ENCODE data around the gene USP48. TPM values are rescaled to one million over a fixed set of nuclear protein-coding genes. Genes with fewer than 3 reads are reported as not detected.
A peak's percentile ranks its signal among the peaks of the same experiment; 100 is the strongest.
"Not testable (repeated sequence)": the region's sequence is repeated elsewhere in the genome, so short reads cannot be mapped to it uniquely, and the experiment has no call there.

USP48 gene
- total and polyA plus RNA-seq, 10 donors: 17.5 to 105 (median 82.4) TPM

- peaks cover 21 to 57% (median 44%) of the 10 kb centered on the region in 6 donors for H3K4me1 ChIP-seq
- TF ChIP-seq POLR2A (IDR thresholded peaks at IDR 0.05) (no peak), POLR2AphosphoS5 (IDR thresholded peaks at IDR 0.05) (no peak)
- TF ChIP-seq, protein P1, sequence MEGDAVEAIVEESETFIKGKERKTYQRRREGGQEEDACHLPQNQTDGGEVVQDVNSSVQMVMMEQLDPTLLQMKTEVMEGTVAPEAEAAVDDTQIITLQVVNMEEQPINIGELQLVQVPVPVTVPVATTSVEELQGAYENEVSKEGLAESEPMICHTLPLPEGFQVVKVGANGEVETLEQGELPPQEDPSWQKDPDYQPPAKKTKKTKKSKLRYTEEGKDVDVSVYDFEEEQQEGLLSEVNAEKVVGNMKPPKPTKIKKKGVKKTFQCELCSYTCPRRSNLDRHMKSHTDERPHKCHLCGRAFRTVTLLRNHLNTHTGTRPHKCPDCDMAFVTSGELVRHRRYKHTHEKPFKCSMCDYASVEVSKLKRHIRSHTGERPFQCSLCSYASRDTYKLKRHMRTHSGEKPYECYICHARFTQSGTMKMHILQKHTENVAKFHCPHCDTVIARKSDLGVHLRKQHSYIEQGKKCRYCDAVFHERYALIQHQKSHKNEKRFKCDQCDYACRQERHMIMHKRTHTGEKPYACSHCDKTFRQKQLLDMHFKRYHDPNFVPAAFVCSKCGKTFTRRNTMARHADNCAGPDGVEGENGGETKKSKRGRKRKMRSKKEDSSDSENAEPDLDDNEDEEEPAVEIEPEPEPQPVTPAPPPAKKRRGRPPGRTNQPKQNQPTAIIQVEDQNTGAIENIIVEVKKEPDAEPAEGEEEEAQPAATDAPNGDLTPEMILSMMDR (IDR thresholded peaks at IDR 0.05 in 8 of 11, conservative IDR thresholded peaks at IDR 0.05 in 3 of 11): peak in 5 of 11 experiments; percentile 9 to 36 (median 25)
- intact Hi-C loops (cut with DNase I; ENCODE audit: low total_unique reads): no loop called here
- H3K36me3 ChIP-seq: no peaks in the 10 kb centered on the region
- no peaks in the 10 kb centered on the region for H3K27me3 ChIP-seq (replicated peaks in 1 of 7)
- peak overlapping the region; percentile 95 to 100 (median 100) for H3K27ac ChIP-seq
- H3K4me3 ChIP-seq: peak overlapping the region; percentile 62 to 100 (median 98)
- H3K9me3 ChIP-seq: no peaks in the 10 kb centered on the region
- 0 to 1% (median 0%) methylated on average over 23 to 37 of the region's 37 CpGs for WGBS, 5 donors
- no peak for DNase-seq
Observed at GRCh38 chr1:21782349-21782867, 541 bp downstream of the USP48 start.

DNA sequence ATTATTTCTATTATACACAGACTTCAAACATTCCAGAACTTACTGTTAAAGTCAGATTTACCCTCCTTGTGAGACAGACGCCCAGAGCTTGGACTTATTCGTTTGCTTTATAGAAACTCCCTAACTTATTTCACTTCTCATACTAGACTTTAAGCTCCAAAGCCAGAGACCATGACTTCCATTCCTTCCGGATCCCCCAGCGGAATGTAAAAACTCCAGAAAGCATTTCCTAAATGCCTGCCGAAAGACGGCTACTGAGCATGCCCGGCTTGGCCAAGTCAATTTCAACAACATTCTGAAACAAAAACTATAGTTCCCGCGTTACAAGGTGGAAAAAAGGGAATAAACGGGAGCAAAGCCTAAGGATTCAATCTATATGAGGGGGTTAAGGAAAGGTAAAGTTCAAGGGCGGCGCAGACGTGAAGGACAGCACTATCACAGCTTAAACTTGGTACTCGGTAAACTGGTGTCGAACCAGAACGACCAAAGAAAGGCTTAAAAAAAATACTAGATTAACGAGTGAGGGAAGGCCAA, 1.1 kb downstream of the USP48 start:
- Histone ChIP-seq H3K9me3 (no peaks in the 10 kb centered on the region), H3K27ac (peak overlapping the region; percentile 95 to 100 (median 100)), H3K4me3 (peak overlapping the region; percentile 62 to 100 (median 98)), H3K36me3 (no peaks in the 10 kb centered on the region), H3K4me1 (peaks cover 21 to 62% (median 49%) of the 10 kb centered on the region in 6 donors), H3K27me3 (replicated peaks in 1 of 7) (no peaks in the 10 kb centered on the region)
- DNase-seq: no peak
- 0 to 2% (median 1%) methylated on average over 17 of the region's 17 CpGs for WGBS, 5 donors
- intact Hi-C loops (cut with DNase I; ENCODE audit: low total_unique reads): no loop called here
- TF ChIP-seq POLR2AphosphoS5 (IDR thresholded peaks at IDR 0.05) (no peak), POLR2A (IDR thresholded peaks at IDR 0.05) (no peak)
- TF ChIP-seq, protein P1 (IDR thresholded peaks at IDR 0.05 in 8 of 11, conservative IDR thresholded peaks at IDR 0.05 in 3 of 11): no peak

GRCh38 chr1:21779613-21780521, 3.1 kb downstream of the USP48 start:
- Histone ChIP-seq H3K4me3 (peak overlapping the region in 2 of 8 donors; percentile 89 to 92), H3K27ac (peak overlapping the region in 6 of 8 donors; percentile 17 to 99 (median 96)), H3K36me3 (no peaks in the 10 kb centered on the region), H3K9me3 (no peaks in the 10 kb centered on the region), H3K27me3 (replicated peaks in 1 of 7) (no peaks in the 10 kb centered on the region), H3K4me1 (peaks cover 25 to 83% (median 65%) of the 10 kb centered on the region in 6 donors)
- 57 to 70% (median 68%) methylated on average over 12 of the region's 12 CpGs for WGBS, 5 donors
- DNase-seq: no peak
- TF ChIP-seq POLR2A (IDR thresholded peaks at IDR 0.05) (no peak), POLR2AphosphoS5 (IDR thresholded peaks at IDR 0.05) (no peak)
- TF ChIP-seq, protein P1 (IDR thresholded peaks at IDR 0.05 in 8 of 11, conservative IDR thresholded peaks at IDR 0.05 in 3 of 11): no peak
- intact Hi-C loops (cut with DNase I; ENCODE audit: low total_unique reads): no loop called here

DNA sequence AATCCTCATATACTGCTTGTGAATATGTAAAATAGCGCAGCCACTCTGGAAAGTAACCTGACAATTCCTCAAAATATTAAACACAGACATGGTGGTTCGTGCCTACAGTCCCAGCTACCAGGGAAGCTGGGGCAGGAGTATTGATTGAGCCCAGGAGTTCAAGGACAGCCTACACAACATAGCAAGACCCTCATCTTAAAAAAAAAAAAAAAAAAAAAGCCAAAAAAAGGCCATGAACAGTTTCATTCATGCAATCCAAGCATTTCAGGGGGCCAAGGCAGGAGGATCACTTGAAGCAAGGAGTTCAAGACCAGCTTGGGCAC, 4.6 kb downstream of the USP48 start:
- H3K9me3 ChIP-seq: no peaks in the 10 kb centered on the region
- intact Hi-C loops (cut with DNase I; ENCODE audit: low total_unique reads): no loop called here
- peaks cover 33 to 89% (median 73%) of the 10 kb centered on the region in 6 donors for H3K4me1 ChIP-seq
- TF ChIP-seq POLR2A (IDR thresholded peaks at IDR 0.05): no peak
- TF ChIP-seq POLR2AphosphoS5 (IDR thresholded peaks at IDR 0.05): no peak
- TF ChIP-seq, protein P1 (IDR thresholded peaks at IDR 0.05 in 8 of 11, conservative IDR thresholded peaks at IDR 0.05 in 3 of 11): no peak
- WGBS, 5 donors: 80 to 100% (median 98%) methylated on average over 2 of the region's 2 CpGs
- no peak overlapping the region for H3K27ac ChIP-seq
- H3K4me3 ChIP-seq: no peak overlapping the region
- no peaks in the 10 kb centered on the region for H3K27me3 ChIP-seq (replicated peaks in 1 of 7)
- H3K36me3 ChIP-seq: no peaks in the 10 kb centered on the region
- DNase-seq: no peak

DNA sequence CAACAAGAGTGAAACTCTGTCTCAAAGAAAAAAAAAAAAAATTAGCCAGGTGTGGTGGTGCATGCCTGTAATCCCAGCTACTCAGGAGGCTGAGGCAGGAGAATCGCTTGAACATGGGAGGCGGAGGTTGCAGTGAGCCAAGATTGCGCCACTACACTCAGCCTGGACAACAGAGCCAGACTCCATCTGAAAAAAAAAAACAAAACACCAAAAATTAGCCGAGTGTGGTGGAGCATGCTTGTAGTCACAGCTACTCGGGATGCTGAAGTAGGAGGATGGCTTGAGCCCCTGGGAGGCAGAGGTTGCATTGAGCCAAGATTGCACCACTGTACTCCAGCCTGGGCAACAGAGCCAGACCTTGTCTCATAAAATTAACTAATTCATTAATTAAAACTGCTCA, 6.0 kb downstream of the USP48 start:
- DNase-seq: not testable (repeated sequence)
- H3K4me1 ChIP-seq: peaks cover 41 to 98% (median 84%) of the 10 kb centered on the region in 6 donors
- 71 to 87% (median 84%) methylated on average over 5 of the region's 5 CpGs for WGBS, 5 donors

More for the DNA sequence above, 6.0 kb downstream of the USP48 start:
- H3K4me3 ChIP-seq; intact Hi-C loops (cut with DNase I; ENCODE audit: low total_unique reads); H3K27me3 ChIP-seq (replicated peaks in 1 of 7); H3K9me3 ChIP-seq; H3K27ac ChIP-seq; H3K36me3 ChIP-seq: not testable (repeated sequence)

Measured in spleen (tissue), 11 donors.